Right lung (tissue), 5 donors: ENCODE data around the gene ACTG2. TPM values are rescaled to one million over a fixed set of nuclear protein-coding genes. Genes with fewer than 3 reads are reported as not detected.

Experiments
- DNase-seq, 2 donors: peaks; one replicate each; pipeline ENCODE4 v3.0.0-alpha.2; 2013
- polyA plus RNA-seq, 5 donors: library from polyadenylated mRNA; unstranded; fragments of 120-200 nt; gene quantifications; one replicate each; pipeline versions ENCODE4 v1.2.1 to v1.2.3, GENCODE V29; 2013; ENCODE audit warnings: inconsistent platforms in 1 of 5, low replicate concordance in 1 of 5; ENCODE audit not compliant: insufficient read length in 5 of 5, insufficient read depth in 1 of 5

The ACTG2 gene
- polyA plus RNA-seq, 5 donors = 24.3 to 110 (median 50.0) TPM

GRCh38 chr2:73911548-73912208 lies 18.9 kb downstream of the ACTG2 start:
- DNase-seq = no peak

- DNase-seq = no peak
Measured at GRCh38 chr2:73913414-73914054, 20.7 kb downstream of the ACTG2 start.

- no peak for DNase-seq
Measured at GRCh38 chr2:73914667-73915066, 21.9 kb downstream of the ACTG2 start.

DNA sequence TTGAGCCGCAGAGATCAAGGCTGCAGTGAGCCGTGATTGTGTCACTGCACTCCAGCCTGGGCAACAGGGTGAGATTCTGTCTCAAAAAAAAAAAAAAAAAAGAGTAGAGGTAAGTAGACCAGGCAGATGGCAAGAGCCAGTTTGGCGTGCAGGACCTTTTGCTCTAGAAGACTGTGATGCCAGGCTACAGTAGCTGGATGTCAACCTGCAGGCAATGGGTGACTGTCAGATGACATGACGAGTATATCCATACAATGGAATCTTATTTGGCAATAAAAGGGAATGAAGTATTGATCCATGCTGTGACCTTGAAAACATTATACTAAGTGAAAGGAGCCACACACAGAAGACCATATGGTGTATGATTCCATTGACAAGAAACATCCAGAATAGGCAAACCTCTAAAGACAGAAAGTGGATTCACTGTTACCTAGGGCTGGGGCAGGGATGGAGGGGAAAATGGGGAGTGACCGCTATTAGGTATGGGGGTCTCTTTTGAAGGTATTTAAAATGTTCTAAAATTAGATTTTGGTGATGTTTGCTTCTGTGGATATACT lies 22.7 kb downstream of the ACTG2 start:
- DNase-seq = no peak

GRCh38 chr2:73916666-73917065 lies 23.9 kb downstream of the ACTG2 start:
- DNase-seq = no peak

GRCh38 chr2:73917296-73917695 lies 24.5 kb downstream of the ACTG2 start:
- DNase-seq = no peak

- DNase-seq = no peak
Measured at GRCh38 chr2:73917696-73918207, 24.9 kb downstream of the ACTG2 start.

DNA sequence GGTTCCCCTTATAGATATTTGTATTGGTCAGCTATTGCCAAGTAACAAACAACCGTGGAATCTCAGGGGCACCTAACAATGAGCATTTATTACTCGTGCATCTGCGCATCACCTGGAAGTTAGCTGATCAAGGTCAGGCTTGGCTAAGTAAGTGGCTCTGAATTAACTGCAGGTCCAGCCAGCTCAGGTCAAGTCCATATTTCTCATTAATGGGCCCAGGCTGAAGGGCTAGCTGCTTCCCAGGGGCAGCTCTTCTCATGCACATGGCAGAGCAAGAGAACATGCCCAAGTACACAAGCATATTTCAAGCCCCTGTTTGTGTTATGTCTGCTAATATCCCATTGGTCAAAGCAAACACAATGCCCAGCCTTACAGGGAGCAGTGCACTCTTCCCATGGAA lies 26.0 kb downstream of the ACTG2 start:
- no peak for DNase-seq

- DNase-seq = no peak
Measured at GRCh38 chr2:73919596-73920228, 26.9 kb downstream of the ACTG2 start.

- DNase-seq = no peak
Measured at GRCh38 chr2:73920577-73921545, 28.1 kb downstream of the ACTG2 start.

DNA sequence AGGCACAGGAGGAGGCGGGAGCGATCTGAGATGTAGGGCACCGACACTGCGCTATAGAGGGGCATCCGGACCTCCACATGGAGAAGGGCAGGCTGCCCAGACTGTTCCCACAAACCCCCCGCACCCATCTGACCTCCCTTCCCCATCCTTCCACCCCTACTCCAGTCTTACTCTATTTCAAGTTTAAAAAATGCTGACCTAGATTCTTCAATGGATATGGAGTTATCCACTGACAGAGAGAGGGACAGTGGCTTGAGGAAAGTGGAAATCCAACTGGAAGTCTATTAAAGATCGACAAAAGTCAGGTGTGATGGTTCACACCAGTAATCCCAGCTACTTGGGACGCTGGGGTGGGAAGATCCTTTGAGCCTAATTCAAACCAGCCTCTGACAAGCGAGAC lies 28.8 kb downstream of the ACTG2 start:
- no peak for DNase-seq

- no peak for DNase-seq
Measured at GRCh38 chr2:73922681-73923080, 29.9 kb downstream of the ACTG2 start.

GRCh38 chr2:73925033-73925704 lies 32.4 kb downstream of the ACTG2 start:
- DNase-seq = no peak

DNA sequence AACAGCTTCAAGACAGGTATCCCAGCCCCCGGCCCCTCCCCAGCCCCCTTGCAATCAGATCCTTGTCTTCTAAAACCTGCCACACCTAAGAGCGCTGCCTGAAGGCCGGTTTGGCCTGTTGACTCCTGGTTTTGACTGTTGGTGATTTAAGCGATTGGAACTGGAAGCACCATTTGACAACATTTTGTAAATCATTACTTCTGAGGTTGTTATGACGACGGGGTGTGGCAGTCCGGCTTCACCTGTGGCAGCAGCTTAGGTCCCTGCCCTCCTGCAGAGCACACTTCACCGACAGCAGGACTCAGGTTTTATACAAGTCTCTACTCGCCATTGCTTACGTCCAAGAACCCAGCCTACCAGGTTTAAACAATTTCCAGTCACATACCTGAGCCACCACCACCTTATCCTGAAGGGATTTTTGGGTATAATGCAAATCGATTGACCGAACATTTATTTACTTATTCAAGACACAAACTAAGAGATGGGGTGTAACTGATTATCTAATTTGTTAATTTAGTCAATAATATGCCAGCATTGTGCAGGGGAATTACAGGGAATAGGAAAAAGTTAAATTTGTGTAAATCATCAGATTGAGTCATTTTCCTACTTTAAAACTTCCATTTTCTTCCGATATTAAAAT lies 33.2 kb downstream of the ACTG2 start:
- no peak for DNase-seq

DNA sequence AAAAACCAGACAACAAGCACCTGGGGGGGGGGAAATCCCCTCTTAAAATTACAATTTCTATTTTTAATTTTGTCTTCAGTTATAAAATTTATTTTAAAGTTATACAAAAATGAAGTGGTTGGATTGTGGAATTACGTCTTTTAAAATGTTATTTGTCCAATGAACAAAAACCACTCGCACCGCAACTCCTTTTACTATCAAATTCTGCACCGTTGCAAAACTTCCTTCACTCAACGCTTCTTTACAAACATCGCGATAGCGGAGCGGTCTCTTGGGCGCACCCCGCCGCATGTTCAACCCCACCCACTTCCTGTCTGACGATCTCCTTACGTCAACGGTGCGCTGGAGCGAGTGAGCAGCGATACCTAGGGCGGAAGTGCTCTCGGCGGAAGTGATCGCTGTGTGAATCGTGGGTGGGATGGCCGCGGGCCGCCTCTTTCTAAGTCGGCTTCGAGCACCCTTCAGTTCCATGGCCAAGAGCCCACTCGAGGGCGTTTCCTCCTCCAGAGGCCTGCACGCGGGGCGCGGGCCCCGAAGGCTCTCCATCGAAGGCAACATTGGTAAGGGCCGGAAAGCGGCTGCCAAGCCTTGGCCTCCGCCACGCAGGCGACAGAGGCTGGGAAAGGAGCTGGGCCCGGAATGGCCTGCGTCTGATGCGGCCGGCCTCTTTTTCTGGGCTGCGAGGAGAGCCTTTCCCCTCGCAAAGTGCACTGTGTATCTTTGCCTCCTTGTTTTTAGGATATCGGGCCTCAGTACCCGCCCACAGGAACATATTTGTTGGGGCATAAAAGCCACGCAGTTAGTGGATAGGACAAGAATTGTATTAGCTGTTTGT lies 33.9 kb downstream of the ACTG2 start, which contains the start of gene DGUOK:
DGUOK (plus strand) TSS at position 388 of the 835 bp plus-strand sequence; CDS start at position 419, 31 bp downstream.
- DNase-seq = peak; percentile 99

GRCh38 chr2:73927344-73927743 lies 34.5 kb downstream of the ACTG2 start:
- no peak for DNase-seq

DNA sequence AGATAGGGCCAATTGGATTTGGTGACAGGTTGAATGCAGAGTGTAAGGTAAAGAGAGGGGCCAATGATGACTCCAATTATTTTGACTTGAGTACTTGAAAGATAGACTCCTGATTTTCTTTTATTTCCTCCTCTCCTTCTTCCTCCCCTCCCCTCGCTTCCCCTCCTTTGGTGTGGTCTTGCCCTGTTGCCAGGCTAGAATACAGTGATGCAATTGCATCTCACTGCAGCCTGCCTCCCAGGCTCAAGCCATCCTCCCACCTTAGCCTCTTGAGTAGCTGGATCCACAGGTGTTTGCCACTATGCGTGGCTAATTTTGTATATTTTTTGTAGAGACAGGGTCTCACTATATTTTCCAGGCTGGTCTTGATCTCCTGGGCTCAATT lies 36.1 kb downstream of the ACTG2 start:
- no peak for DNase-seq

- DNase-seq = no peak
Measured at GRCh38 chr2:73930386-73930785, 37.6 kb downstream of the ACTG2 start.
